SK-N-SH treated with all-trans-retinoic acid at 6 μM for 48 hours (cell line): ENCODE results near the gene FOLR1.
"Not testable (repeated sequence)": the region's sequence is repeated elsewhere in the genome, so short reads cannot be mapped to it uniquely, and the experiment has no call there.

Experiments
- ARNTL ChIP-seq: fragments of 450-650 bp; formaldehyde crosslinking; IDR thresholded peaks from 2 replicates; pipeline ENCODE4 v1.5.0; 2020; ENCODE audit warnings: low read depth, mild to moderate bottlenecking, moderate library complexity, borderline replicate concordance
- CREB5 ChIP-seq: fragments of 250-450 bp; sonication (Bioruptor Pico); IDR thresholded peaks from 2 replicates; pipeline ENCODE4 v1.5.1; 2020; ENCODE audit warnings: low read depth, mild to moderate bottlenecking, moderate library complexity
- CSRNP3 ChIP-seq: fragments of 250-450 bp; sonication (Bioruptor Pico); IDR thresholded peaks from 2 replicates; pipeline ENCODE4 v1.5.1; 2021; ENCODE audit warnings: mild to moderate bottlenecking, moderate library complexity
- ISL1 ChIP-seq: fragments of 250-450 bp; sonication (Bioruptor Pico); IDR thresholded peaks from 2 replicates; pipeline ENCODE4 v2.1.2; 2022; ENCODE audit warnings: mild to moderate bottlenecking, moderate library complexity
- OSR1 ChIP-seq: fragments of 250-450 bp; sonication (Bioruptor Pico); IDR thresholded peaks from 2 replicates; pipeline ENCODE4 v1.8.0; 2022; ENCODE audit warnings: moderate library complexity, mild to moderate bottlenecking, inconsistent platforms
- PATZ1 ChIP-seq: fragments of 250-450 bp; sonication (Bioruptor Pico); IDR thresholded peaks from 2 replicates; pipeline ENCODE4 v1.8.0; 2020; ENCODE audit warnings: mild to moderate bottlenecking, moderate library complexity, borderline replicate concordance
- RARB ChIP-seq: fragments of 250-450 bp; sonication (Bioruptor Pico); IDR thresholded peaks from 2 replicates; pipeline ENCODE4 v1.8.0; 2021; ENCODE audit warnings: mild to moderate bottlenecking, moderate library complexity
- TCF4 ChIP-seq: fragments of 250-450 bp; sonication (Bioruptor Pico); IDR thresholded peaks from 2 replicates; pipeline ENCODE4 v1.8.0; 2021; ENCODE audit warnings: mild to moderate bottlenecking, moderate library complexity, borderline replicate concordance
- TOX ChIP-seq: fragments of 250-450 bp; sonication (Bioruptor Pico); IDR thresholded peaks from 2 replicates; pipeline ENCODE4 v1.8.0; 2021; ENCODE audit warnings: mild to moderate bottlenecking, moderate library complexity, borderline replicate concordance
- ZNF8 ChIP-seq: fragments of 450-650 bp; formaldehyde crosslinking; IDR thresholded peaks from 2 replicates; pipeline ENCODE4 v1.5.0; 2020; ENCODE audit warnings: mild to moderate bottlenecking, moderate library complexity
- TF ChIP-seq, protein P1 (sequence below): fragments of 250-450 bp; sonication (Bioruptor Pico); IDR thresholded peaks from 2 replicates; pipeline ENCODE4 v1.5.0; 2020; ENCODE audit warnings: mild to moderate bottlenecking, moderate library complexity

GRCh38 chr11:72181553-72181958 is 10.4 kb upstream of the FOLR1 start:
- not testable (repeated sequence) for TF ChIP-seq ARNTL (CRISPR knock-in tag); TCF4 (CRISPR knock-in tag); ISL1 (CRISPR knock-in tag); OSR1 (CRISPR knock-in tag); PATZ1 (CRISPR knock-in tag); CSRNP3 (CRISPR knock-in tag); CREB5 (CRISPR knock-in tag); RARB (CRISPR knock-in tag); ZNF8 (CRISPR knock-in tag); TOX
- TF ChIP-seq, protein P1, sequence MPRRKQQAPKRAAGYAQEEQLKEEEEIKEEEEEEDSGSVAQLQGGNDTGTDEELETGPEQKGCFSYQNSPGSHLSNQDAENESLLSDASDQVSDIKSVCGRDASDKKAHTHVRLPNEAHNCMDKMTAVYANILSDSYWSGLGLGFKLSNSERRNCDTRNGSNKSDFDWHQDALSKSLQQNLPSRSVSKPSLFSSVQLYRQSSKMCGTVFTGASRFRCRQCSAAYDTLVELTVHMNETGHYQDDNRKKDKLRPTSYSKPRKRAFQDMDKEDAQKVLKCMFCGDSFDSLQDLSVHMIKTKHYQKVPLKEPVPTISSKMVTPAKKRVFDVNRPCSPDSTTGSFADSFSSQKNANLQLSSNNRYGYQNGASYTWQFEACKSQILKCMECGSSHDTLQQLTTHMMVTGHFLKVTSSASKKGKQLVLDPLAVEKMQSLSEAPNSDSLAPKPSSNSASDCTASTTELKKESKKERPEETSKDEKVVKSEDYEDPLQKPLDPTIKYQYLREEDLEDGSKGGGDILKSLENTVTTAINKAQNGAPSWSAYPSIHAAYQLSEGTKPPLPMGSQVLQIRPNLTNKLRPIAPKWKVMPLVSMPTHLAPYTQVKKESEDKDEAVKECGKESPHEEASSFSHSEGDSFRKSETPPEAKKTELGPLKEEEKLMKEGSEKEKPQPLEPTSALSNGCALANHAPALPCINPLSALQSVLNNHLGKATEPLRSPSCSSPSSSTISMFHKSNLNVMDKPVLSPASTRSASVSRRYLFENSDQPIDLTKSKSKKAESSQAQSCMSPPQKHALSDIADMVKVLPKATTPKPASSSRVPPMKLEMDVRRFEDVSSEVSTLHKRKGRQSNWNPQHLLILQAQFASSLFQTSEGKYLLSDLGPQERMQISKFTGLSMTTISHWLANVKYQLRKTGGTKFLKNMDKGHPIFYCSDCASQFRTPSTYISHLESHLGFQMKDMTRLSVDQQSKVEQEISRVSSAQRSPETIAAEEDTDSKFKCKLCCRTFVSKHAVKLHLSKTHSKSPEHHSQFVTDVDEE: not testable (repeated sequence)
